ENCODE data around the gene ERF.

GRCh38 chr19:42293948-42294347, 39.0 kb upstream of the ERF start:
- TF ChIP-seq PATZ1 (CRISPR knock-in tag; IDR thresholded peaks at IDR 0.05; ENCODE audit: borderline replicate concordance), result no peak
- TF ChIP-seq SNAI2 (CRISPR knock-in tag; IDR thresholded peaks at IDR 0.05), result no peak
- no peak for TF ChIP-seq TOX (CRISPR knock-in tag; IDR thresholded peaks at IDR 0.05; ENCODE audit: borderline replicate concordance)
- no peak for TF ChIP-seq TCF4 (CRISPR knock-in tag; IDR thresholded peaks at IDR 0.05; ENCODE audit: borderline replicate concordance)
- TF ChIP-seq ARNTL (CRISPR knock-in tag; IDR thresholded peaks at IDR 0.05; ENCODE audit: borderline replicate concordance, low read depth), result no peak
- TF ChIP-seq RARB (CRISPR knock-in tag; IDR thresholded peaks at IDR 0.05), result no peak
- TF ChIP-seq ZFP30 (CRISPR knock-in tag; IDR thresholded peaks at IDR 0.05), result no peak
- TF ChIP-seq POU6F1 (CRISPR knock-in tag; IDR thresholded peaks at IDR 0.05; ENCODE audit: borderline replicate concordance, low read depth), result no peak
- TF ChIP-seq CREB5 (CRISPR knock-in tag; IDR thresholded peaks at IDR 0.05; ENCODE audit: low read depth), result no peak

Measured in SK-N-SH treated with all-trans-retinoic acid at 6 μM for 48 hours (cell line).